Astrocyte (in vitro differentiated cells and primary cell): ENCODE data around the gene PKNOX2. TPM values are rescaled to one million over a fixed set of nuclear protein-coding genes. Genes with fewer than 3 reads are reported as not detected.

Experiments
- DNase-seq: peaks from one replicate; pipeline ENCODE4 v3.0.0-alpha.2; 2010; ENCODE audit warnings: low read depth
- FAIRE-seq: peaks from 2 replicates; lab custom pipeline; 2011; peaks lifted over from hg19 to GRCh38; lab: Jason Lieb, UNC
- H2AFZ ChIP-seq: 2 replicates; pipeline ENCODE4 v1.6.0; 2012; ENCODE audit warnings: low read depth, low read length, inconsistent platforms
- H3K27ac ChIP-seq: 2 replicates; pipeline ENCODE4 v1.5.1; 2011; ENCODE audit warnings: low read depth, low read length, inconsistent platforms
- H3K27me3 ChIP-seq: 2 replicates; pipeline ENCODE4 v1.6.0; 2011; ENCODE audit warnings: low read length, inconsistent platforms; ENCODE audit not compliant: insufficient read depth
- H3K36me3 ChIP-seq: 2 replicates; pipeline ENCODE4 v1.5.1; 2011; ENCODE audit warnings: low read length, inconsistent platforms; ENCODE audit not compliant: insufficient read depth
- H3K4me1 ChIP-seq: 2 replicates; pipeline ENCODE4 v1.5.1; 2011; ENCODE audit warnings: low read length, inconsistent platforms; ENCODE audit not compliant: insufficient read depth
- H3K4me2 ChIP-seq: 2 replicates; pipeline ENCODE4 v1.6.0; 2012; ENCODE audit warnings: low read length, inconsistent platforms
- H3K4me3 ChIP-seq: 2 replicates; pipeline ENCODE4 v1.5.1; 2011; ENCODE audit warnings: low read depth, mild to moderate bottlenecking, low read length, inconsistent platforms; ENCODE audit not compliant: insufficient read depth
- H3K79me2 ChIP-seq: 2 replicates; pipeline ENCODE4 v1.6.0; 2012; ENCODE audit warnings: mild to moderate bottlenecking, low read length, inconsistent platforms; ENCODE audit not compliant: insufficient read depth
- H3K9ac ChIP-seq: 2 replicates; pipeline ENCODE4 v1.6.0; 2012; ENCODE audit warnings: mild to moderate bottlenecking, low read length, inconsistent platforms
- H3K9me3 ChIP-seq: 2 replicates; pipeline ENCODE4 v1.5.1; 2012; ENCODE audit warnings: low read depth, mild to moderate bottlenecking, low read length, inconsistent platforms; ENCODE audit not compliant: insufficient read depth
- H4K20me1 ChIP-seq: 2 replicates; pipeline ENCODE4 v1.6.0; 2012; ENCODE audit warnings: low read length, inconsistent platforms; ENCODE audit not compliant: insufficient read depth
- H3K27ac Mint-ChIP-seq: one replicate; pipeline ENCODE4 v1.8.0; 2021; ENCODE audit warnings: mild to moderate bottlenecking, mixed read lengths; ENCODE audit not compliant: unreplicated experiment
- H3K27me3 Mint-ChIP-seq: one replicate; pipeline ENCODE4 v1.8.0; 2021; ENCODE audit warnings: low read depth, mixed read lengths; ENCODE audit not compliant: unreplicated experiment
- H3K36me3 Mint-ChIP-seq: one replicate; pipeline ENCODE4 v1.8.0; 2021; ENCODE audit warnings: low read depth, mixed read lengths; ENCODE audit not compliant: unreplicated experiment
- H3K4me1 Mint-ChIP-seq: one replicate; pipeline ENCODE4 v1.8.0; 2021; ENCODE audit warnings: low read depth, mixed read lengths; ENCODE audit not compliant: unreplicated experiment
- H3K4me3 Mint-ChIP-seq: one replicate; pipeline ENCODE4 v1.8.0; 2021; ENCODE audit warnings: mild to moderate bottlenecking, moderate library complexity, mixed read lengths; ENCODE audit not compliant: unreplicated experiment
- H3K9me3 Mint-ChIP-seq: one replicate; pipeline ENCODE4 v1.8.0; 2021; ENCODE audit warnings: mild to moderate bottlenecking, mixed read lengths; ENCODE audit not compliant: unreplicated experiment
- CTCF ChIP-seq: IDR thresholded peaks from 2 replicates; pipeline ENCODE4 v1.5.1; 2011; ENCODE audit warnings: low read depth, mild to moderate bottlenecking, inconsistent platforms, low read length, moderate library complexity; ENCODE audit not compliant: insufficient read depth
- EZH2 ChIP-seq: IDR thresholded peaks from 2 replicates; pipeline ENCODE4 v1.6.1; 2012; ENCODE audit warnings: mild to moderate bottlenecking, low read length, inconsistent platforms; ENCODE audit not compliant: insufficient read depth
- total RNA-seq: library from RNA; stranded (reverse); gene quantifications from 2 replicates; pipeline ENCODE4 v1.2.1, GENCODE V29; 2021

The PKNOX2 gene
- total RNA-seq, 1 donor from 2014 or later: 53.4 TPM

DNA sequence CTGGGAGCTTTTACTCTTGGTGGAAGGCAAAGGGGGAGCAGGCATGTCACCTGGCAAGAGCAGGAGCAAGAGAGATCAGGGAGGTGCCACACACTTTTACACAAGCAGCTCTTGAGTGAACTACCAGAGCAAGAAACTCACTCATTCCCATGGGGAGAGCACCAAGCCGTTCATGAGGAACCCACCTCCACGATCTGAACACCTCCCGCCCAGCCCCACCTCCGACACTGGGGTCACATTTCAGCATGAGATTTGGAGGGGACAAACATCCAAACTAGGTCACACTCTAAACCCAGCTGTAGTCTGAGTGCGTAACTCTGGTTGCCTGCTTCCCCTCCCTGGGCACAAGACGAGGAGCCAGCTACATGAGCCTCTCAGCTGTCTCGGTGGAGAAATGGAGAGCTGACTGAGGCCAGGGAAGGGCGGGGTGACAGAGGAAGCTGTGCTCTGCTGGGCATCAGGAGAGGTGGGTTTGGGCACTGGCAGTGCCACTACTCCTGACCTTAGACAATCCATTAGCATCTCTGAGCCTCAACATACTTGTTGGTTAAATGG, 134.6 kb downstream of the PKNOX2 start:
- Mint-ChIP-seq H3K27me3 (no peaks in the 10 kb centered on the region), H3K27ac (peak overlapping the region; percentile 59), H3K9me3 (no peaks in the 10 kb centered on the region), H3K4me1 (peaks cover 56% of the 10 kb centered on the region), H3K36me3 (peaks cover 28% of the 10 kb centered on the region), H3K4me3 (no peak overlapping the region)
- H2AFZ ChIP-seq: no peak overlapping the region
- no peaks in the 10 kb centered on the region for H3K9me3 ChIP-seq
- peaks cover 6% of the 10 kb centered on the region for H4K20me1 ChIP-seq
- TF ChIP-seq CTCF (no peak), EZH2 (no peak)
- no peak for FAIRE-seq
- H3K36me3 ChIP-seq: no peaks in the 10 kb centered on the region
- peaks cover 2% of the 10 kb centered on the region for H3K27me3 ChIP-seq
- H3K4me1 ChIP-seq: peaks cover 14% of the 10 kb centered on the region
- no peak overlapping the region for H3K27ac ChIP-seq
- no peaks in the 10 kb centered on the region for H3K79me2 ChIP-seq
- no peak for DNase-seq
- H3K4me3 ChIP-seq: no peak overlapping the region
- no peak overlapping the region for H3K9ac ChIP-seq
- H3K4me2 ChIP-seq: no peak overlapping the region

DNA sequence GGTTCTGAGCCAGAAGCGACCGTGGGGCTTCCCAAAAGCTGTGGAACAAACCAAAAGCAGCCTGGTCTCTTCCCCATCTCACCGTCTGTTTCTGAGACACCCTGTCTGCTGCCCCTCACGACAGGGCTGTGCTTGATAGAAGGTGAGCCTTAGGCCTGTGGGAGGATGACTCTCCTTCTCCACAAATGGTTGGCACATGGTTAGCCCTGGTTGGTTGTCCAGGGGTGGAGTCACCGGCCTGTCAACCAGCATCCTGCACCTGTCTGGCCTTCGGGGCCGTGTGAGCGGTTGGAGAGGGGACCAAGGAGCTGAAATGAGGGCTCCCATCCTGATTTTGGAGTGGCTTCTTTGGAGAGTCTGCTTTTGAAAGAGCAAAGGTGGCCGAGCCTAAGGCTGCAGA, 135.3 kb downstream of the PKNOX2 start:
- no peak overlapping the region for H3K4me3 ChIP-seq
- no peak for FAIRE-seq
- no peak overlapping the region for H3K4me3 Mint-ChIP-seq

More for the DNA sequence above, 135.3 kb downstream of the PKNOX2 start:
- Mint-ChIP-seq H3K9me3 (no peaks in the 10 kb centered on the region), H3K27ac (peak overlapping the region; percentile 75), H3K27me3 (no peaks in the 10 kb centered on the region), H3K36me3 (peaks cover 22% of the 10 kb centered on the region), H3K4me1 (peaks cover 49% of the 10 kb centered on the region)
- peaks cover 14% of the 10 kb centered on the region for H3K4me1 ChIP-seq
- H3K79me2 ChIP-seq: no peaks in the 10 kb centered on the region
- H3K36me3 ChIP-seq: no peaks in the 10 kb centered on the region
- H3K27ac ChIP-seq: no peak overlapping the region
- no peak overlapping the region for H3K4me2 ChIP-seq
- DNase-seq: no peak
- peaks cover 6% of the 10 kb centered on the region for H4K20me1 ChIP-seq
- TF ChIP-seq EZH2: no peak
- no peak for TF ChIP-seq CTCF
- H3K27me3 ChIP-seq: peaks cover 2% of the 10 kb centered on the region
- H2AFZ ChIP-seq: no peak overlapping the region
- no peaks in the 10 kb centered on the region for H3K9me3 ChIP-seq
- no peak overlapping the region for H3K9ac ChIP-seq
